Coronary artery (tissue), 2 donors: ENCODE results near the gene RTN4IP1.
A peak's percentile ranks its signal among the peaks of the same experiment; 100 is the strongest.

ENCODE experiments used
- DNase-seq: peaks from one replicate; pipeline ENCODE4 v3.0.0-alpha.2; 2017; ENCODE audit warnings: low spot score
- H3K27ac ChIP-seq, 2 donors: fragments of 200-600 bp; sonication (generic); one replicate each; pipeline ENCODE4 v1.5.1; 2016 to 2019
- H3K4me3 ChIP-seq: fragments of 200-600 bp; sonication (generic); 2 replicates; pipeline ENCODE4 v1.5.1; 2016; ENCODE audit warnings: mild to moderate bottlenecking, moderate library complexity
- CTCF ChIP-seq: fragments of 200-600 bp; sonication (generic); IDR thresholded peaks from one replicate; pipeline ENCODE4 v1.5.1; 2019; ENCODE audit warnings: antibody characterized with exemption

The RTN4IP1 gene

GRCh38 chr6:106547601-106548453, 81.5 kb downstream of the RTN4IP1 start:
- no peak overlapping the region for H3K4me3 ChIP-seq
- TF ChIP-seq CTCF: no peak
- H3K27ac ChIP-seq: peak overlapping the region; percentile 27 to 41

GRCh38 chr6:106546691-106547414, 82.4 kb downstream of the RTN4IP1 start:
- no peak for DNase-seq
- Histone ChIP-seq H3K4me3 (no peak overlapping the region), H3K27ac (peak overlapping the region; percentile 1 to 55)
- no peak for TF ChIP-seq CTCF

More at GRCh38 chr6:106547601-106548453, 81.5 kb downstream of the RTN4IP1 start:
- no peak for DNase-seq

GRCh38 chr6:106546261-106546690, 83.0 kb downstream of the RTN4IP1 start:
- no peak for TF ChIP-seq CTCF
- Histone ChIP-seq H3K4me3 (no peak overlapping the region), H3K27ac (peak overlapping the region; percentile 1 to 55)
- DNase-seq: no peak

GRCh38 chr6:106540907-106541306, 88.4 kb downstream of the RTN4IP1 start:
- no peak for DNase-seq
- H3K4me3 ChIP-seq: no peak overlapping the region
- no peak overlapping the region for H3K27ac ChIP-seq
- no peak for TF ChIP-seq CTCF

GRCh38 chr6:106540432-106540831, 88.9 kb downstream of the RTN4IP1 start:
- no peak for DNase-seq
- H3K27ac ChIP-seq: no peak overlapping the region
- H3K4me3 ChIP-seq: no peak overlapping the region
- no peak for TF ChIP-seq CTCF

- TF ChIP-seq CTCF: no peak
- no peak overlapping the region for H3K27ac ChIP-seq
- no peak for DNase-seq
- no peak overlapping the region for H3K4me3 ChIP-seq
These were observed 89.4 kb downstream of the RTN4IP1 start for GRCh38 chr6:106539936-106540335.
